ENCODE data around the gene FAM170B.

Gene FAM170B

DNA sequence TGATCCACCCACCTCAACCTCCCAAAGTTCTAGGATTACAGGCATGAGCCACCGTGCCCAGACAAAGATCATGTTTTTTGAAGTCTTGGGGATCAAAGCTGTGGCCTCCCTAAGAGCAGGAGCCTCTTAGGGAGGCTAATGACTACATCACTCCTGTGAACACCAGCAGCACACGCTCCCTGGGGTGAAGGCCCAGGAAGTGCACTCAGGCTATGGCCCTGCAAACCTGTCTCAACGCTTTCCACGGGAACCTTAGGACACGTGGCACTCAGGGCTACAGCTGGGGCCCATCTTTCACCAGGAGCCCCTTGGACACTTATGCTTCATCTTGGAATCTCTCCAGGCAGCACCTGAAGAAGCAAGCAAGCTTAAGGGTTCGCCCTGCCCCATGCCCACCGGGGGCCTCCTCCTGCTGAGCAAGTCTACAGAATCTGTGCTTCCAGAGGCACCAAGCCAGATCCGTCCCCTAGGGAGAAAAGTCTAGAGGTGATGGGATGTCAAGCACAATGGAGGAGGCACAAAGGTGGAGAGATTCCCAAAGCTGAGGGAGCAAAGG is 36.9 kb downstream of the FAM170B start:
- DNase-seq, result no peak

DNA sequence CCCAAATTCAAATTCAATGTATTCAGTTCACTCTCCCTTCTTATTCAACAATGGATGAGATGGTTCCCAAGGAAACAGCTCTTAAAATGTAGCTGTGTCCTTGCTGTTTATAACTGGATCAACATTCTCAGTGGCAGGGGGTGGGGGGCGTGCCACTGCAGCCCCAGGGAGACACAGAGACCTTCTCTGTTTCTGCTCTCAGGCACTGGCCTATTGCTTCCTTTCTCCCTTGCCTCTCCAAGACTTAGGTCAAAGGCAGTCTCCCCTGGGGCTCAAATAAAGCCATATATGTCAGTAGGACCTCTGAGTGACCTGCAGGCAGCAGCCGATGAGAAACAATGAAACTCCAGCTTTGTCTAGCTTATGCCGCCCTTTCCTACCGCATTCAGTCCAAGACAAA is 39.2 kb downstream of the FAM170B start:
- DNase-seq, result no peak

DNA sequence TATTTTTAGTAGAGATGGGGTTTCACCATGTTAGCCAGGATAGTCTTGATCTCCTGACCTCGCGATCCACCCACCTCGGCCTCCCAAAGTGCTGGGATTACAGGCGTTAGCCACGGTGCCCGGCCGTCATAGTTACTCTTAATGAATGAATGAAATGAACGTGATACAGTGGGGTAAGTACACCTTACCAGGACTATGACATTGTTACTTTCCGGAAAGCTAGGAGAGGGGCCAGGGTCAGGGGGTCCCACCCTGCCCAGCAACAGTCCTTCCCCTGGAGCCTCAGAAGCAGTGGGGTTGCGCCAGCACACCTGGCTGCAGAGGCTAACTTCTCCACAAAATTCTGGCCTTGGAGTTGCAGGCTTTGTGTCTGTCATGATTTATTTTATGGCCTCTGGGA is 39.9 kb downstream of the FAM170B start:
- no peak for DNase-seq

DNA sequence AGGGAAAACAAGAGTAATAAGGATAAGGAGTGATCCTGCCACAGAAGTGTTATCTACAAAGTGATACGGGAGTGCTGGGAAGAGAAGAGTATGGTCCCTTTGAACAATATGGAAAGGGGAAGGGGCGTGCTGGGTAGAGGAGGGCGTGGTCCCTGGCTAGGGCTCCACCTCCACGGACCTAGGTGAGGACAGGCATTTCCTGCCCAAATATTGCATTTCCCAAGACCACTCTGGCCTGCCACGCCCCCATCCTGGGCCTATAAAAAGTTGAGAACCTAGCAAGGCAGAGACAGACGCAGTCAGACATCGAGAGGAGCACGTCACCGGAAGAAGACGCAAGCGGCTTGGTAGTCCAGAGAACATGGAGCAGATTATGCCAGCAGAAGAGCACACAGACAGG is 41.3 kb downstream of the FAM170B start:
- DNase-seq, result no peak

DNA sequence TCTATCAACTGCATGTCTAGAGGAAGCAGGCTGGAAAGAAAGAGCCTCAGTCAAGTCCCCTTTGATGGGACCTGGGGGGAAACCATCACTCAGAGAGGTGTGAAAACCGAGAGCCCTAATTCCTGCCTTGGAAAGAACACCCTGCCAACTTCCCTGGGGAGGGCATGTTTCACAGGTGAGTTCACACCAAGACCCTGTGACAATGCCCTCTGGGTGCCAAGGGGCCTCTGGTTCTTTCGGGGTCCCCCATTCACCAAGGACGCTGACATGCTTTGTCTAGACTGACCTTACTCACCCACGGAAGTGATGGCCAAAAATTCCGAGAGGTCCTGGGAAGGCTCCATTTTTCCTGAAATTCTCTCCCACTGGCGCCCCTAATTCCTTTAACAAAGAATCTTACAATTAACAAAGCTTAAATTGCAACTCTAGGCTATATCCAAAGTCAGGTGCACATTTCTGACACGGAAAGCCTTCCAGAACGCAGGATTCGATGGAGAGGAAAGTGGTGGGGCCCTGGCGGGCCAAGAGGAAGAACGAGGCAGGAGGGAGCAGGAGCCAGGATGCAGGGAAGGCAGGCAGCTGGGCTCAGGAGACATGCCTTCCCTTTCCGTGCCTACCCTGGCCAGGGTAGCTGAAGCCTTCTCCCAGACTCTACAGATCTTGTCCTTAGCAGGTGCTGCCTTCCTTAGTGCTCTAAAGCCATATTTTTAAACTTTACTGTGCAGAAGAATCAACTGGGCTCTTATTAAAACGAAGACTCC is 42.2 kb downstream of the FAM170B start:
- DNase-seq, result no peak

DNA sequence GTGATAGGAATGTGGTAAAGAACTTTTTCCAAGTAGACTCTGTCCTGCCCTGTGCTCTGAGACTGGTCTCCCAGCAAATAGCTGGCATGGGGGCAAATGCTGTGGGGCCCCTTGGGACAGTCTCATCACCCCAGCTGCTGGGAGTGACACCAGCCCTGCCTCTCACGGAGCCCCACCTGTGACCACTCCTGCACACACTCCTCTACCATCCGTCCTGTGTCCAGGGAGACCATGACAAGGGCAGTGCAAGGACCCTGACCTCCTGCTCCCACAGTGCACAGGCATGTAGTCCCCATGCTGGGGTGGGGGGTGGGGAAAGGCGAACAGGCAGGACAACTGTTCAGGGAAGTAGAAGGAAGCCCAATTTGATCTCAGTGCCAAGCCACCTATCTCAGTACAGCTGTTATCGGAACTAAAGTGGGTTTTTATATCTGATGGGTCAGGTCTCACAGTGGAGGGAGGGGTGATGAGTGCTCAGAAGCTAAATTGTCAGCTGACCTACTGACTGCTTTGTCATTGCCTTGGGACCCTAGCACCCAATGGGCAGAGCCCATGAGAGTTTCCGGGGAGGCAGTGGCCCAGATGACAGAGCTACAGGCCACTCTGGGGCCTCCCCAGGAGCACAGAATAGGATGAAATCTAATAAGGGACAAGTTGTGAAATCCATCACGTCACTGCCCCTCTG is 43.0 kb downstream of the FAM170B start:
- no peak for DNase-seq

DNA sequence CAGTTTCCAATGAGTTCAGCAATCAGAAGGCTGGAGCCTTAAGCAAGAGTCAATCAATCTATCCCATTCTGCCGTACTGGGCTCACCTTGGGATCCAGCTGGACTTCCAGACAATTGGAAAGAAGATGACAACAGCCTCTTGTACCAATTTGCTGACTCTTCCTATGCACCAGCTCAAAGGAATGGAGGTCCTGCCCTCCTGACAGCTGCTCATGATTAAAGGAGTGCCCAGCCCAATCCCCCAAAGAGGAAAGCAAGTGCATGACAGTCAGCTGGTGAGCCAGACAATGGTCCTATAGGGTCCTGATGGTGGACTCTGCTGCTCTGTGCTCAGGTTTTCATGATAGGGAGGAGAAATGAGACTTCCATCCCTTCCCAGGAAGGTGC is 43.6 kb downstream of the FAM170B start:
- no peak for DNase-seq

DNA sequence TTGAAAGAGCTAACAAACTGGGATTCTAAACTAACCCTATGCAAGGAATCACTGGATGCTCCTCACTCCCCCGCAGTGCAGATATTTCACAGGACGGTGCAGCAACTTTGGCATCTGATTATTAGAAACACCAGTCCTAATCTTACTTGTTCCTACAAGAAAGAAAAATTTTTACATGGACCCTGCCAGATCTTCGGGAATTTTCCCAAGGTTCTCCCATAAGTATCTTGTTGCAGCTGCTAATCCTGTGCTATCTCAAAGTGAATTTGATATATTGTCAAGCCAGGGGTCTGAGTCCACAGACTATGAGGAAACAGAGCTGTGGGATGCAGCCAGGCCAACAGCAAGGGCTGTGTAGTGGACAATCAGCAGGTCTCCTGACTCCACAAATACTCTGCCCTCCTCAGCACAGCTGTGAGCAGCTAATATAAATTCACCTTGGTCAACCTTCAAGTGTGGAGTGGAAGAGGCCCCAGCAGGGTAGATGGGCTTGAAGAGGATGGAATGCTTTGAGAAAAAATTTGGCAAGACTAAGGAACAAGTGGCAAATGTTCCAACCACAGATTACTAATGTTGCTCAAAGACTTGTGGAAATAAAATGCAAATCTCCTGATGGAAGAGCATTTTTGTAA is 44.1 kb downstream of the FAM170B start:
- no peak for DNase-seq

DNA sequence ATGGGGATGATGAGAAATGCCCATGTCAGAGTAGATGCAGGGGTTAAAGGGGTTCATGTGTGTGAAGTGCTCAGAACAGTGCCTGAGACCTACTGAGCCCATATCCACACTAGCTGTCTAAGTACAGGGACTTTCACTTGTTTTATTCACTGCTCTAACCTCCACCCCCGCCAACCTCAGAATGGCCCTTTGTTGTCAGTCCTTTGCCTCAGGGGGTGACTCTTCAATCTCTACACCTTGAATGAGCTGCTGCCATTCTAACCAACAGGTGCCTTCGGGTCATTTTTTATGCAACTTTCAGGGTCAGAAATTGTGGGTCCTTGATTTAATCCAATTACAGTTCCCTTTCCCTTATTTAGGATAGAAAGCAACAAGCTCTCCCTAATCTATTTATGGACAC is 44.7 kb downstream of the FAM170B start:
- DNase-seq, result no peak

DNA sequence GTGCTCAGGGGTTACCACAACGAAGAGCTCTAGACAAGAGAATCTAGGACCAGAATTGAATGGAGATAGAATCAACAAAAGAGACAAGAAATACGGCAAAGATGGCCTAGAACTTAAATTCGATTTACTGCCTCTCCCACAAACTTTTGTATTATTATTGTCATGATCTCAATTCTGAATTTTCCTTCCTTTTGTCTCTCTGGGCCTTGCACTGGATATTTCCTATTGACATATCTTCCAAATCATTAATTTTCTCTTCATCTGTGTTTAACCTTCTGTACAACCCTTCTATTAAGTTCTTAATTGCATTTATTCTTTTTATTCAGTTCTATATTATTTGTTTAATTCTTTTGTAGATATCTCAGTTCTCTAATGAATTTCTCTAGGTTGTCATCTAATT is 46.9 kb downstream of the FAM170B start:
- no peak for DNase-seq

DNA sequence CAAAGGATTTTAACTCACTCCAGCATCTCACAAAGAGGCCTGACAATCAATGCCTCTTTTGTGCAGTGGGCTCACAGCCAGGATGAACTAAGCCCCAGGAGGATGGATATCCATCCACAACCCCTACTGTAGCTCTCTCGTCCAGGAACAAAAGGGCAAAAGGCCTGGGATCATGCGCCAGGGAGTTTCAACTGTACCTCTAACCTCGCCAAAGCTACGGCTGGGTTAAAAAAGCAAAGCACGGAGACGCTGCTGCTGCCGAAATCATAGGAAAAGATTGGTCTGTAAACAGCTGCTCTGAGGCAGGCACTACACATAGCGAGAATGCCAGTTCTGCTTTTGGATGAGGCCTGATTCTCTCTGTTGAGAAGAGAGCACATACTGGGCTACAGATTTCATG is 50.6 kb downstream of the FAM170B start:
- no peak for DNase-seq

DNA sequence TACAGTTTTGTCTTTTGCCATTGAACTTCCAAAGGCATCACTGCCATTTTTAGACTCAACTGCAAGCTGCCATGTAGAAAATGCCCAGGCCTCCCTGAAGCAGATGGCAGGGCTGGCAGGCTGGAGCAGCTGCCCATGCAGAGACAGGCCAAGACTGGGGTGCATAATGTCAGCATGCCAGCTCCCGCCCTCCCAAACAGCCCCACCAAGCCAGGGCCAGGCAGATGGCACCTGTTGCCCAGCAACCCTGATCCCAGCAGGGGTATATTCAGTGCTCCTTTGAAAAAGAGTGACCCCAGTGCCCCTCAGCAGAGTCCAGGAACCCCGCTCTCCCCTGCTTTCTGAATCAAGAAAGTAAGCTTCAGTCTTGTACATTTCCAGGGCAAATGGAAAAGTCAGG is 51.1 kb downstream of the FAM170B start:
- DNase-seq, result no peak

DNA sequence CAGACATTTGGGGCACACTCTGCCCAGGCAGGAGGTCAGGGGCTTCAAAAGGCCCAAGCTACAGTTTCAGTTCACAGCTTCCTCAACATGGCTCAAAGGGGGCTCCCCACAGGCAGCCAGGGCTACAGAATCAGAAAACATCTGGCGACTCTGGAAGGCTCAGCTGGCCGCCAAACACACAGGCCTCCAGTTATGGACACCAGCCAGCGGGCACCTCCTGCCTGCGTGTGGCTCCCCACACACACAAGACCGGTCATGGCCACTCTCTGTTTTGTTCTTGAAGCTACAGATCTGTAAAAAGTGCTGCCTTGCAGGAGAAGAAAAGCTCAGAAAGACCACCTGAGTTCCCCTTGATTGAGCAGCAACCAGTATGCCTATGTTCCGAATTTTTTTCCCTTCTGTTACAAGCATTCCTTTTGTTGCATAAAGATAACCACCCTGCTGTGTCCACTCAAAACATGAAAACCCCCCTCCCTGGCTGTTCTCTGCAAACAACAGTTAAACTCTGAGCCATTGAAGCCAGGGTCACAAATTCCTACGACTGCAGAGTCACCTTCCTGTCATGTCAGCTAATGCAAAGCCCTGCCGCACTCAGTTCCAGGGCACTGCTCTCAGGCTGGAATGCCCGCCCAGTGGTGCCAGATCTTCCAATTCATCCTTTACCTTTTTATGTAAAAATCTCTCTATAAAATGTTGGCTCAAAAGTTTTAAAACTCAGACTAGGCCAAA is 52.1 kb downstream of the FAM170B start:
- no peak for DNase-seq
